HG02943 (cell line): Measurements from ENCODE around the gene PPP4R1.

ENCODE experiments used
- ATAC-seq: cut with Tn5 transposase; IDR thresholded peaks from one replicate; pipeline ENCODE4 v1.9.1; 2021; ENCODE audit warnings: mild to moderate bottlenecking, low read depth, moderate library complexity; ENCODE audit not compliant: unreplicated experiment

Gene PPP4R1

GRCh38 chr18:9519399-9519798, 95.0 kb downstream of the PPP4R1 start:
- ATAC-seq: no peak

- no peak for ATAC-seq
Measured at GRCh38 chr18:9517869-9518268, 96.5 kb downstream of the PPP4R1 start.

DNA sequence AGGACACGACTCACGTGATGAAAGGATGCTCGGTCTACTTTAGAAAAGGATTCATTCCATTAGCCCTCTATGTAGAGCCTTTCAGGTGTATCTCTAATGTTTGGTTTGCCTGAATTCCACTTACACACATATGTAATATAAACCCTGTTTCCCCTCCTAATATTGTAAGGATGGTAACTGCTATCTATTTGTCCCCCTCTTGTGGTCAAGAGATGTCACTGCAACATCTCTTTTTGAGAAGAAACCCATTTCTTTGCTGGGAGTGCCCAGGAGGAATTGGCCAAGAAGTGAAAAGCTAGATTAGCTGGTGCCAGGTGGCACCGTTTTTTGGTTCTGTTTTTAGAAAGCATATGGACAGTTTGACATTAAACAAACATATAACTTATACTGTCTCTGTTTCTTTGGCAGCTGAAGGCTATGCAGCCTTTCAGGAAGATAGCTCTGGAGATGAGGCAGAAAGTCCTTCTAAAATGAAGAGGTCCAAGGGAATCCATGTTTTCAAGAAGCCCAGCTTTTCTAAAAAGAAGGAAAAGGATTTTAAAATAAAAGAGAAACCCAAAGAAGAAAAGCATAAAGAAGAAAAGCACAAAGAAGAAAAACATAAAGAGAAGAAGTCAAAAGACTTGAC, 97.8 kb downstream of the PPP4R1 start:
- no peak for ATAC-seq

- ATAC-seq: no peak
Measured at GRCh38 chr18:9513971-9514512, 100.3 kb downstream of the PPP4R1 start.

DNA sequence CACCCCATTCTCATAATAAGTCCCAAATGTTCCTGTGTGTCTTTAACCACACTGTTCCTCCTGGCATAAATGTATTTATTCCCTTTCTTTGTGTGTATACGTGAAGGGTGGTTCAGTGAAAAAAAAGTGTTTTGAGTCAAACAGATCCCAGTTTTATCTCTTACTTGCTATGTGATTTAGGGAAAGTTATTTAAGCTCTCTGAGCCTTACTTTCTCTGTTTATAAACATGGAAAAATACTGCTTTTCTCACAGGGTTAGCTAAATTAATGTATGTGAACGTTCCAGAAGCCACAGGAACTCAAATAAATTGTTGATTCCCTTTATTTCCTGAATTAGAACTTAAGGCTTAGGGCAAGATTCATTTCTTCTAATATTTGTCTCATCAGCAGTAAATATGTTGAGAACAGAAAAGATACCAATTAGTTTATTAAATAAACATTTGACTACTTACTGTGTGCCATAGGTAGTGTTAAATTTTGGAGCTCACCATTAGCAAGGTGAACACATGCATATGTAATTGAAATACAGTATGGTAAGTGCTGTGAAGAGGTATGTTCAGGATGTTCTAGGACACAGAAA, 105.8 kb downstream of the PPP4R1 start:
- no peak for ATAC-seq

DNA sequence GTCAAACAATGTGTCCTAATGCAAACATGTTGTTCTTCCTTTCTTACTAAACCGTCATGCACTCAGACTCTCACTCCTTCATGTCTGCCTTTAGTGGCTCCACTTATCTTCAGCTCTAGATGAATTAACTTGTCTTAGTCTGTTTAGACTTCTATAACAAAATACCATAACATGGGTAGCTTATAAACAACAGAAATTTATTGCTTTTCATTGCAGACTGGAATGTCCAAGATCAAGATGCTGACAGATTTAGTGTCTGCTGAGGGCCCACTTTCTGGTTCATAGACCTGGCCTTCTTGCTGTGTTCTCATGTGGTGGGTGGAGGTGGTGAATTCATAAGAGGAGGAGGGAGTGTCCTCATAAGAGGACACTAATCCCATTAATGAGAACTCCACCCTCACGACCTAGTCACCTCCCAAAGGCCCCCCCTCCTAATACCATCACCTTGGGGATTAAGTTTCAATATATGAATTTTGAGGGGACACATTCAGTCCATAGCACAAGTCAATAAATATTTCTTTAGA, 106.7 kb downstream of the PPP4R1 start:
- ATAC-seq: no peak

- no peak for ATAC-seq
Measured at GRCh38 chr18:9506046-9506792, 108.1 kb downstream of the PPP4R1 start.
